Stimulated activated CD8-positive, alpha-beta memory T cell treated with anti-CD3 and anti-CD28 coated beads, Interleukin-7, amount 100 ng/mL, for 1 hour (primary cell): ENCODE measurements around the gene CDK11B.
"Not testable (repeated sequence)": the region's sequence is repeated elsewhere in the genome, so short reads cannot be mapped to it uniquely, and the experiment has no call there.

Source experiments
- DNase-seq, 2 donors: peaks; one replicate each; pipeline ENCODE4 v3.0.0-alpha.2; 2020; ENCODE audit warnings: low read depth in 2 of 2

Gene CDK11B

GRCh38 chr1:1599935-1600860 is 58.6 kb downstream of the CDK11B start, which contains the start of gene FNDC10:
TSS of gene FNDC10 (minus strand) at chr1:1600135. CDS start at chr1:1600015, 120 bp downstream.
- DNase-seq, result no peak

GRCh38 chr1:1599030-1599934 is 59.5 kb downstream of the CDK11B start:
- DNase-seq, result no peak

- no peak for DNase-seq
These were observed 60.1 kb downstream of the CDK11B start for GRCh38 chr1:1598720-1599029.

- DNase-seq, result no peak
These were observed 60.6 kb downstream of the CDK11B start for GRCh38 chr1:1598051-1598719.

- no peak for DNase-seq
These were observed 61.4 kb downstream of the CDK11B start for GRCh38 chr1:1597275-1597930.

- DNase-seq, result no peak
These were observed 62.1 kb downstream of the CDK11B start for GRCh38 chr1:1596493-1597274.

GRCh38 chr1:1595341-1595740 is 63.5 kb downstream of the CDK11B start:
- DNase-seq, result not testable (repeated sequence)

GRCh38 chr1:1594602-1595260 is 64.1 kb downstream of the CDK11B start:
- DNase-seq, result no peak

- no peak for DNase-seq
These were observed 64.8 kb downstream of the CDK11B start for GRCh38 chr1:1593834-1594601.

- no peak for DNase-seq
These were observed 67.4 kb downstream of the CDK11B start for GRCh38 chr1:1591452-1591851.
